WTC11 (cell line): ENCODE results near the gene ZNF639. TPM values are rescaled to one million over a fixed set of nuclear protein-coding genes. Genes with fewer than 3 reads are reported as not detected.

Source experiments
- ATAC-seq: fragments of 200-7000 bp; cut with Tn5 transposase; 2 replicates; pipeline ENCODE4 v1.10.0; 2021; ENCODE audit warnings: mild to moderate bottlenecking, moderate library complexity
- CTCF ChIA-PET: fragments of 300-600 bp; sonication (Branson Sonifier 250); formaldehyde crosslinking; loops from one replicate; lab custom pipeline; 2021; ENCODE audit warnings: antibody characterized with exemption; lab: Charles Lee
- POLR2A ChIA-PET: fragments of 350-600 bp; sonication (Branson Sonifier 250); formaldehyde crosslinking; loops from one replicate; lab custom pipeline; 2021; ENCODE audit warnings: antibody characterized with exemption; lab: Charles Lee
- DNase-seq: peaks from one replicate; pipeline ENCODE4 v3.0.0; 2021; ENCODE audit warnings: low spot score
- H3K27ac Mint-ChIP-seq: 2 replicates; pipeline ENCODE4 v1.8.0; 2021; ENCODE audit warnings: mixed read lengths
- H3K27me3 Mint-ChIP-seq: 2 replicates; pipeline ENCODE4 v1.8.0; 2021; ENCODE audit warnings: low read depth, mild to moderate bottlenecking, moderate library complexity, mixed read lengths
- H3K36me3 Mint-ChIP-seq: 2 replicates; pipeline ENCODE4 v1.8.0; 2021; ENCODE audit warnings: mixed read lengths
- H3K4me1 Mint-ChIP-seq: 2 replicates; pipeline ENCODE4 v1.8.0; 2022; ENCODE audit warnings: mixed read lengths
- H3K4me3 Mint-ChIP-seq: 2 replicates; pipeline ENCODE4 v1.8.0; 2021; ENCODE audit warnings: mild to moderate bottlenecking, moderate library complexity, mixed read lengths
- H3K9me3 Mint-ChIP-seq: 2 replicates; pipeline ENCODE4 v1.8.0; 2021; ENCODE audit warnings: mixed read lengths
- ATF3 ChIP-seq: sonication (generic); formaldehyde crosslinking; conservative IDR thresholded peaks from 2 replicates; pipeline ENCODE4 v1.8.1; 2022; ENCODE audit warnings: mild to moderate bottlenecking, missing genetic modification reagents
- CREM ChIP-seq: sonication (generic); formaldehyde crosslinking; IDR thresholded peaks from 2 replicates; pipeline ENCODE4 v1.8.1; 2022; ENCODE audit warnings: mild to moderate bottlenecking, missing genetic modification reagents, moderate library complexity
- E2F4 ChIP-seq: sonication (generic); formaldehyde crosslinking; IDR thresholded peaks from 2 replicates; pipeline ENCODE4 v1.8.1; 2022; ENCODE audit warnings: low read depth, mild to moderate bottlenecking, moderate library complexity, missing genetic modification reagents, borderline replicate concordance
- E2F5 ChIP-seq: sonication (generic); formaldehyde crosslinking; IDR thresholded peaks from 2 replicates; pipeline ENCODE4 v1.8.1; 2022; ENCODE audit warnings: mild to moderate bottlenecking, moderate library complexity, missing genetic modification reagents
- ERG ChIP-seq: fragments of 250-450 bp; sonication (Bioruptor Pico); IDR thresholded peaks from 2 replicates; pipeline ENCODE4 v1.8.0; 2021; ENCODE audit warnings: mild to moderate bottlenecking
- FOXP4 ChIP-seq: sonication (generic); formaldehyde crosslinking; IDR thresholded peaks from 2 replicates; pipeline ENCODE4 v1.8.0; 2022; ENCODE audit warnings: mild to moderate bottlenecking, missing genetic modification reagents
- GRHL2 ChIP-seq: fragments of 250-450 bp; sonication (Bioruptor Pico); IDR thresholded peaks from 2 replicates; pipeline ENCODE4 v1.8.0; 2022; ENCODE audit warnings: mild to moderate bottlenecking, moderate library complexity; ENCODE audit not compliant: insufficient replicate concordance, severe bottlenecking
- IRF1 ChIP-seq: sonication (generic); formaldehyde crosslinking; IDR thresholded peaks from 2 replicates; pipeline ENCODE4 v1.8.0; 2023; ENCODE audit warnings: missing genetic modification reagents
- MLX ChIP-seq: sonication (generic); formaldehyde crosslinking; IDR thresholded peaks from 2 replicates; pipeline ENCODE4 v1.8.1; 2023; ENCODE audit warnings: mild to moderate bottlenecking, missing genetic modification reagents, moderate library complexity
- NR1H2 ChIP-seq: sonication (generic); formaldehyde crosslinking; IDR thresholded peaks from 2 replicates; pipeline ENCODE4 v1.9.0; 2021; ENCODE audit warnings: mild to moderate bottlenecking, moderate library complexity, missing genetic modification reagents
- RELA ChIP-seq: sonication (generic); formaldehyde crosslinking; IDR thresholded peaks from 2 replicates; pipeline ENCODE4 v1.8.1; 2022; ENCODE audit warnings: missing genetic modification reagents, mild to moderate bottlenecking, borderline replicate concordance
- RORB ChIP-seq: fragments of 250-450 bp; sonication (Bioruptor Pico); IDR thresholded peaks from 2 replicates; pipeline ENCODE4 v1.9.0; 2021; ENCODE audit warnings: mild to moderate bottlenecking
- SMAD4 ChIP-seq: sonication (generic); formaldehyde crosslinking; IDR thresholded peaks from 2 replicates; pipeline ENCODE4 v1.8.0; 2022; ENCODE audit warnings: mild to moderate bottlenecking, missing genetic modification reagents
- ZNF232 ChIP-seq: sonication (generic); formaldehyde crosslinking; IDR thresholded peaks from 2 replicates; pipeline ENCODE4 v1.8.0; 2022; ENCODE audit warnings: mild to moderate bottlenecking, missing genetic modification reagents
- ZNF317 ChIP-seq: sonication (generic); formaldehyde crosslinking; IDR thresholded peaks from 2 replicates; pipeline ENCODE4 v1.8.1; 2023; ENCODE audit warnings: low read depth, mild to moderate bottlenecking, moderate library complexity, missing genetic modification reagents, borderline replicate concordance
- ZNF532 ChIP-seq: fragments of 250-450 bp; sonication (Bioruptor Pico); IDR thresholded peaks from 2 replicates; pipeline ENCODE4 v1.9.0; 2021; ENCODE audit warnings: mild to moderate bottlenecking, borderline replicate concordance
- total RNA-seq: library from RNA; stranded (reverse); gene quantifications from 3 replicates; pipeline ENCODE4 v1.2.3, GENCODE V29; 2021

The ZNF639 gene
- total RNA-seq, 1 experiment from 2014 or later = 34.8 TPM

- Mint-ChIP-seq H3K27ac (no peak overlapping the region), H3K4me3 (no peak overlapping the region), H3K4me1 (peaks cover 13% of the 10 kb centered on the region), H3K9me3 (peaks cover 16% of the 10 kb centered on the region), H3K27me3 (no peaks in the 10 kb centered on the region), H3K36me3 (peaks cover 8% of the 10 kb centered on the region; the same call in 1 of the 2 replicates)
- DNase-seq = no peak
- ATAC-seq = no peak
- TF ChIP-seq E2F4 (CRISPR knock-in tag) = no peak
- ChIA-PET CTCF (no interaction called here), POLR2A (no interaction called here)
Measured at GRCh38 chr3:179297971-179298725, 24.7 kb upstream of the ZNF639 start.

- ChIA-PET POLR2A (no interaction called here), CTCF (no interaction called here)
- Mint-ChIP-seq H3K27me3 (no peaks in the 10 kb centered on the region), H3K9me3 (peaks cover 19% of the 10 kb centered on the region), H3K4me3 (no peak overlapping the region), H3K27ac (no peak overlapping the region), H3K4me1 (peaks cover 13% of the 10 kb centered on the region), H3K36me3 (peaks cover 8% of the 10 kb centered on the region; the same call in 1 of the 2 replicates)
- ATAC-seq (no peak), DNase-seq (no peak)
- no peak for TF ChIP-seq ZNF532 (CRISPR knock-in tag)
- TF ChIP-seq GRHL2 (CRISPR knock-in tag) = no peak
- no peak for TF ChIP-seq NR1H2 (CRISPR knock-in tag)
- TF ChIP-seq ZNF317 = no peak
- TF ChIP-seq ERG (CRISPR knock-in tag) = no peak
- TF ChIP-seq E2F5 (CRISPR knock-in tag) = no peak
- no peak for TF ChIP-seq RELA
- no peak for TF ChIP-seq ZNF232 (CRISPR knock-in tag)
- no peak for TF ChIP-seq RORB (CRISPR knock-in tag)
- TF ChIP-seq CREM (CRISPR knock-in tag) = no peak
- TF ChIP-seq MLX (CRISPR knock-in tag) = no peak
- no peak for TF ChIP-seq SMAD4 (CRISPR knock-in tag)
- no peak for TF ChIP-seq ATF3 (CRISPR knock-in tag)
- TF ChIP-seq FOXP4 (CRISPR knock-in tag) = no peak
- TF ChIP-seq IRF1 (CRISPR knock-in tag) = no peak
Measured at GRCh38 chr3:179299316-179299715, 23.5 kb upstream of the ZNF639 start.
